ENCODE measurements around the gene SRP14. TPM values are rescaled to one million over a fixed set of nuclear protein-coding genes. Genes with fewer than 3 reads are reported as not detected.
"Not testable (repeated sequence)": the region's sequence is repeated elsewhere in the genome, so short reads cannot be mapped to it uniquely, and the experiment has no call there.

SRP14 gene
- total RNA-seq, 1 experiment from 2014 or later = 200 TPM

- Histone ChIP-seq H2AK5ac (ENCODE audit: insufficient read length, low read length) (no peak overlapping the region), H4K8ac (replicated peaks; ENCODE audit: insufficient read length, low read depth, low read length) (no peak overlapping the region), H3K23ac (ENCODE audit: insufficient read length, low read depth, low read length) (no peak overlapping the region), H2BK20ac (ENCODE audit: low read depth, low read length, poor library complexity, severe bottlenecking) (no peak overlapping the region), H3K27ac (ENCODE audit: insufficient read length, low read depth, low read length) (no peak overlapping the region), H2BK15ac (ENCODE audit: low read depth, low read length) (no peak overlapping the region), H3T11ph (ENCODE audit: low read length) (no peak overlapping the region), H2BK120ac (ENCODE audit: low read depth, low read length, poor library complexity, severe bottlenecking) (no peak overlapping the region), H3K4ac (ENCODE audit: low read depth, low read length) (no peak overlapping the region), H3K18ac (ENCODE audit: insufficient read length, low read depth, low read length) (no peak overlapping the region), H3K9ac (ENCODE audit: extremely low read depth, insufficient read length, low read length) (no peak overlapping the region), H3K79me1 (ENCODE audit: insufficient read depth, low read depth, low read length, poor library complexity, severe bottlenecking) (no peaks in the 10 kb centered on the region), H2AFZ (ENCODE audit: low read length) (no peak overlapping the region), H3K23me2 (ENCODE audit: insufficient read length, low read depth, low read length, poor library complexity, severe bottlenecking) (no peaks in the 10 kb centered on the region), H3K27me3 (ENCODE audit: insufficient read depth, low read length) (no peaks in the 10 kb centered on the region), H3K4me1 (ENCODE audit: insufficient read depth, low read length) (no peaks in the 10 kb centered on the region), H4K91ac (ENCODE audit: insufficient read length, low read depth, low read length) (no peak overlapping the region), H2BK12ac (ENCODE audit: insufficient read length, low read depth, low read length) (no peak overlapping the region), H4K20me1 (ENCODE audit: control insufficient read depth, insufficient read depth, insufficient read length) (no peaks in the 10 kb centered on the region), H2BK5ac (ENCODE audit: insufficient read length, low read length) (no peak overlapping the region), H4K5ac (ENCODE audit: insufficient read length, low read depth, low read length) (no peak overlapping the region), H3K56ac (ENCODE audit: insufficient read length, low read depth, low read length) (no peak overlapping the region), H3K79me2 (ENCODE audit: insufficient read depth, low read length) (no peaks in the 10 kb centered on the region), H3K4me2 (ENCODE audit: insufficient read depth, insufficient read length, low read length) (no peak overlapping the region), H3K14ac (ENCODE audit: insufficient read depth, low read length) (no peak overlapping the region), H3K9me3 (ENCODE audit: control insufficient read depth, low read depth, low read length) (peaks cover 42% of the 10 kb centered on the region)
- Mint-ChIP-seq H3K27ac (no peak overlapping the region), H3K9me3 (peaks cover 42 to 47% of the 10 kb centered on the region in 2 experiments), H3K36me3 (ENCODE audit: insufficient read depth in 1 of 3, low read depth in 3 of 3) (peaks cover 89 to 96% (median 92%) of the 10 kb centered on the region in 3 experiments), H3K27me3 (ENCODE audit: low read depth) (peaks cover 3% of the 10 kb centered on the region; the same call in 1 of the 2 replicates), H3K4me1 (no peaks in the 10 kb centered on the region), H3K4me3 (no peak overlapping the region)
- no peak for DNase-seq
- no CpG with 5 or more reads among the region's 3 CpGs for whole genome bisulfite sequencing (ENCODE audit: extremely low coverage, insufficient read length, low lambda C conversion rate)
- TF ChIP-seq CTCF (conservative IDR thresholded peaks at IDR 0.05) = no peak
Measured at GRCh38 chr15:40014390-40014789, 24.6 kb downstream of the SRP14 start.

- H3K27ac Mint-ChIP-seq; H3K9ac ChIP-seq (ENCODE audit: extremely low read depth, insufficient read length, low read length); H2BK15ac ChIP-seq (ENCODE audit: low read depth, low read length); H3K23ac ChIP-seq (ENCODE audit: insufficient read length, low read depth, low read length); H2BK12ac ChIP-seq (ENCODE audit: insufficient read length, low read depth, low read length); H3K14ac ChIP-seq (ENCODE audit: insufficient read depth, low read length); H3K23me2 ChIP-seq (ENCODE audit: insufficient read length, low read depth, low read length, poor library complexity, severe bottlenecking); H3K27ac ChIP-seq (ENCODE audit: insufficient read length, low read depth, low read length); H3K27me3 ChIP-seq (ENCODE audit: insufficient read depth, low read length); H3K4me3 Mint-ChIP-seq; H4K5ac ChIP-seq (ENCODE audit: insufficient read length, low read depth, low read length); H2AK5ac ChIP-seq (ENCODE audit: insufficient read length, low read length); H3K79me2 ChIP-seq (ENCODE audit: insufficient read depth, low read length); H2BK120ac ChIP-seq (ENCODE audit: low read depth, low read length, poor library complexity, severe bottlenecking); H3K4me2 ChIP-seq (ENCODE audit: insufficient read depth, insufficient read length, low read length); H2AFZ ChIP-seq (ENCODE audit: low read length); H4K20me1 ChIP-seq (ENCODE audit: control insufficient read depth, insufficient read depth, insufficient read length); H3T11ph ChIP-seq (ENCODE audit: low read length); H2BK20ac ChIP-seq (ENCODE audit: low read depth, low read length, poor library complexity, severe bottlenecking); H3K79me1 ChIP-seq (ENCODE audit: insufficient read depth, low read depth, low read length, poor library complexity, severe bottlenecking); H3K27me3 Mint-ChIP-seq (ENCODE audit: low read depth); DNase-seq; H3K4me1 Mint-ChIP-seq; H3K56ac ChIP-seq (ENCODE audit: insufficient read length, low read depth, low read length); H3K4ac ChIP-seq (ENCODE audit: low read depth, low read length); H3K18ac ChIP-seq (ENCODE audit: insufficient read length, low read depth, low read length); H4K91ac ChIP-seq (ENCODE audit: insufficient read length, low read depth, low read length); H3K4me1 ChIP-seq (ENCODE audit: insufficient read depth, low read length); H2BK5ac ChIP-seq (ENCODE audit: insufficient read length, low read length); H4K8ac ChIP-seq (replicated peaks; ENCODE audit: insufficient read length, low read depth, low read length): not testable (repeated sequence)
- peaks cover 42% of the 10 kb centered on the region for H3K9me3 ChIP-seq (ENCODE audit: control insufficient read depth, low read depth, low read length)
- peaks cover 42 to 47% of the 10 kb centered on the region in 2 experiments for H3K9me3 Mint-ChIP-seq
- peaks cover 88 to 95% (median 94%) of the 10 kb centered on the region in 3 experiments for H3K36me3 Mint-ChIP-seq (ENCODE audit: insufficient read depth in 1 of 3, low read depth in 3 of 3)
- no CpG with 5 or more reads among the region's 6 CpGs for WGBS (ENCODE audit: extremely low coverage, insufficient read length, low lambda C conversion rate)
Measured at GRCh38 chr15:40013372-40013771, 25.6 kb downstream of the SRP14 start.
